CD14-positive monocyte (primary cell): ENCODE measurements around the gene HSP90AA1. TPM values are rescaled to one million over a fixed set of nuclear protein-coding genes. Genes with fewer than 3 reads are reported as not detected.

ENCODE experiments used
- DNase-seq, 3 donors: peaks; one replicate each; pipeline ENCODE4 v3.0.0-alpha.2; 2011 to 2022
- H2AFZ ChIP-seq: 2 replicates; pipeline ENCODE4 v1.6.0; 2012; ENCODE audit warnings: mild to moderate bottlenecking, low read depth, low read length, inconsistent platforms; ENCODE audit not compliant: insufficient read depth, poor library complexity, severe bottlenecking
- H3K27ac ChIP-seq, 2 donors: 1 replicate in 1 of 2; 2 replicates in 1 of 2; pipeline ENCODE4 v1.5.1; 2012 to 2013; ENCODE audit warnings: low read length in 2 of 2, control low read depth in 1 of 2, inconsistent platforms in 1 of 2, low read depth in 1 of 2, mild to moderate bottlenecking in 1 of 2
- H3K27me3 ChIP-seq, 2 donors: one replicate each; pipeline versions ENCODE4 v1.6.0 to v1.6.1; 2011 to 2013; ENCODE audit warnings: low read length in 2 of 2; ENCODE audit not compliant: control insufficient read depth in 2 of 2, insufficient read depth in 2 of 2
- H3K36me3 ChIP-seq, 2 donors: replicated peaks in 1 of 2; 1 replicate in 1 of 2; 2 replicates in 1 of 2; pipeline versions ENCODE4 v1.5.1 to v1.6.1; 2012 to 2013; ENCODE audit warnings: low read length in 2 of 2, control low read depth in 1 of 2, inconsistent platforms in 1 of 2, mild to moderate bottlenecking in 1 of 2; ENCODE audit not compliant: insufficient read depth in 2 of 2, control insufficient read depth in 1 of 2
- H3K4me1 ChIP-seq, 2 donors: 1 replicate in 1 of 2; 2 replicates in 1 of 2; pipeline versions ENCODE4 v1.5.1 to v1.6.1; 2012 to 2013; ENCODE audit warnings: low read length in 2 of 2, control low read depth in 1 of 2, inconsistent platforms in 1 of 2, mild to moderate bottlenecking in 1 of 2, moderate library complexity in 1 of 2; ENCODE audit not compliant: insufficient read depth in 2 of 2, control insufficient read depth in 1 of 2
- H3K4me2 ChIP-seq: replicated peaks from 2 replicates; pipeline ENCODE3; 2012; ENCODE audit warnings: low read length, moderate library complexity, mild to moderate bottlenecking; ENCODE audit not compliant: poor library complexity, severe bottlenecking; ENCODE audit errors: extremely low read depth
- H3K4me3 ChIP-seq, 3 experiments: fragments of 200-600 bp in 1 of 3; sonication (generic) in 1 of 3; replicated peaks in 1 of 3; 1 replicate in 2 of 3; 2 replicates in 1 of 3; pipeline ENCODE4 v1.5.1; 2011 to 2013; ENCODE audit warnings: low read length in 3 of 3, mild to moderate bottlenecking in 3 of 3, control low read depth in 2 of 3, low read depth in 2 of 3, inconsistent platforms in 1 of 3, moderate library complexity in 1 of 3
- H3K79me2 ChIP-seq: 2 replicates; pipeline ENCODE4 v1.6.0; 2012; ENCODE audit warnings: mild to moderate bottlenecking, control low read depth, inconsistent platforms, low read length, moderate library complexity; ENCODE audit not compliant: insufficient read depth
- H3K9ac ChIP-seq: 2 replicates; pipeline ENCODE4 v1.6.0; 2017; ENCODE audit warnings: low read length, mild to moderate bottlenecking; ENCODE audit not compliant: insufficient read depth, poor library complexity, severe bottlenecking
- H3K9me3 ChIP-seq, 2 donors: replicated peaks in 1 of 2; 1 replicate in 1 of 2; 2 replicates in 1 of 2; pipeline versions ENCODE4 v1.5.1 to v1.6.1; 2012 to 2013; ENCODE audit warnings: low read length in 2 of 2, control low read depth in 1 of 2; ENCODE audit not compliant: control insufficient read depth in 1 of 2, insufficient read depth in 1 of 2
- H4K20me1 ChIP-seq: 2 replicates; pipeline ENCODE4 v1.6.0; 2012; ENCODE audit warnings: mild to moderate bottlenecking, low read length, control low read depth, moderate library complexity; ENCODE audit not compliant: insufficient read depth
- H3K27ac Mint-ChIP-seq, 7 donors: one replicate each; pipeline ENCODE4 v1.8.0; 2020; ENCODE audit warnings: mild to moderate bottlenecking in 7 of 7, mixed read lengths in 7 of 7, moderate library complexity in 6 of 7, inconsistent platforms in 2 of 7
- H3K27me3 Mint-ChIP-seq, 3 donors: one replicate each; pipeline ENCODE4 v1.8.0; 2021 to 2022; ENCODE audit warnings: low read depth in 3 of 3, mild to moderate bottlenecking in 3 of 3, mixed read lengths in 3 of 3, moderate library complexity in 3 of 3, inconsistent platforms in 1 of 3
- H3K36me3 Mint-ChIP-seq, 2 donors: one replicate each; pipeline ENCODE4 v1.8.0; 2020; ENCODE audit warnings: mixed read lengths in 2 of 2, inconsistent platforms in 1 of 2, mild to moderate bottlenecking in 1 of 2
- H3K4me1 Mint-ChIP-seq: one replicate; pipeline ENCODE4 v1.8.0; 2020; ENCODE audit warnings: mild to moderate bottlenecking, mixed read lengths
- H3K4me3 Mint-ChIP-seq, 2 donors: one replicate each; pipeline ENCODE4 v1.8.0; 2020; ENCODE audit warnings: mild to moderate bottlenecking in 2 of 2, mixed read lengths in 2 of 2, moderate library complexity in 1 of 2
- H3K9me3 Mint-ChIP-seq, 7 donors: one replicate each; pipeline ENCODE4 v1.8.0; 2020 to 2022; ENCODE audit warnings: mixed read lengths in 7 of 7, mild to moderate bottlenecking in 6 of 7, moderate library complexity in 6 of 7, inconsistent platforms in 2 of 7
- WGBS: methylation state at CpG from one replicate; pipeline ENCODE4 v1.1.5; 2013; ENCODE audit warnings: missing lambda C conversion rate; ENCODE audit not compliant: insufficient coverage; 5-methylcytosine and 5-hydroxymethylcytosine counted together
- intact Hi-C, 2 donors: fragments of 100-400 bp; cut with micrococcal nuclease; formaldehyde crosslinking; loops; one replicate each; pipeline versions ENCODE4 v1.15.0 to v1.15.1; 2023
- polyA plus RNA-seq, 3 donors: library from polyadenylated mRNA; depleted of rRNA in 1 of 3; unstranded in 2 of 3; stranded (reverse) in 1 of 3; fragments of 300-500 nt in 2 of 3; fragments of >200 nt in 1 of 3; fragmentation: Illumina TruSeq in 2 of 3; gene quantifications; 1 replicate in 2 of 3; 2 replicates in 1 of 3; pipeline ENCODE4 v1.2.3, GENCODE V29; 2012 to 2021
- TF ChIP-seq, protein P1 (sequence below): fragments of 200-600 bp; IDR thresholded peaks from one replicate; pipeline ENCODE4 v1.8.0; 2022; ENCODE audit warnings: antibody characterized with exemption, mild to moderate bottlenecking

The HSP90AA1 gene
- polyA plus RNA-seq, 3 donors, result 149 to 211 (median 180) TPM

DNA sequence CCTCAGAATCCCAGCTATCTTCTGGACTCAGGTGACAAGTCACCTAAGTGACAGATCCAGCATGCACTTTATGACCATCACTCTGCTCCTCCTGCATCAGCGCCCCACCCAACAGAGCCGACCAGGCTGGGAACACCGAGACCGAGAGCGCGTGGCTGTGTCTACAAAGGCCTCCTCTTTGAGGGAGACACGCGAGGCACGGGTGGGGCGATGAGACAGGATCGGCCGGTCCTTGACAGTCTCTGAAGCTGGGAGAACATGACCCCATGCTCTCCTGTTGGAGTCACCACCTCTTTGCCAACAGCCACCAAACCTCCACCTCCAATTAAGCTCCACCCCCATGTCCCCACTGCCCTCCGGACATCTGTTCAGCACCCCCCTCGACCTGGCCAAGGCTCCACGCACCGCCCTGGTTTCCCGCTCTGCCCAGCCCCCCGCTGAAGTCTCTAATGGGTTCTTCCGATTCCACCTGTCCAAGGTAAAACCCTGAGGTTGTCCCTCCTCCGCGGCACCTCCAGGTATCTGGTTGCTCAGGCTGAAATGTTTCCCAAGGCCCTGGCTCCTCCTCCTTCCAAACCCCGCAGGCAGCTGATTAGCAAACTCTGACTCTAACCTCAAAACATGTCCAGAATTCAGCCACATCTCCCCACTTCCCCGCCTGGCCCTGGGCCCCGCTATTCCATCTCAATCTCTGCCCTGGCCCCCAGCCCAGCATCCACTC lies 31.5 kb downstream of the HSP90AA1 start:
- Mint-ChIP-seq H3K27me3 (peaks cover 0 to 3% (median 0%) of the 10 kb centered on the region in 3 donors), H3K27ac (peak overlapping the region in 3 of 7 donors; percentile 1 to 84 (median 69)), H3K9me3 (no peaks in the 10 kb centered on the region), H3K36me3 (peaks cover 18 to 45% of the 10 kb centered on the region in 2 donors), H3K4me1 (no peaks in the 10 kb centered on the region), H3K4me3 (no peak overlapping the region)
- Histone ChIP-seq H3K9me3 (no peaks in the 10 kb centered on the region), H3K4me2 (no peak overlapping the region), H3K4me1 (no peaks in the 10 kb centered on the region), H3K36me3 (peaks cover 18 to 32% of the 10 kb centered on the region in 2 donors), H3K4me3 (no peak overlapping the region), H3K27ac (no peak overlapping the region), H3K9ac (no peak overlapping the region), H3K27me3 (no peaks in the 10 kb centered on the region), H2AFZ (no peak overlapping the region), H4K20me1 (peaks cover 4% of the 10 kb centered on the region), H3K79me2 (no peaks in the 10 kb centered on the region)
- intact Hi-C loops, result no loop called here
- no peak for DNase-seq
- 90% methylated on average over 22 of the region's 24 CpGs for WGBS
- TF ChIP-seq, protein P1, sequence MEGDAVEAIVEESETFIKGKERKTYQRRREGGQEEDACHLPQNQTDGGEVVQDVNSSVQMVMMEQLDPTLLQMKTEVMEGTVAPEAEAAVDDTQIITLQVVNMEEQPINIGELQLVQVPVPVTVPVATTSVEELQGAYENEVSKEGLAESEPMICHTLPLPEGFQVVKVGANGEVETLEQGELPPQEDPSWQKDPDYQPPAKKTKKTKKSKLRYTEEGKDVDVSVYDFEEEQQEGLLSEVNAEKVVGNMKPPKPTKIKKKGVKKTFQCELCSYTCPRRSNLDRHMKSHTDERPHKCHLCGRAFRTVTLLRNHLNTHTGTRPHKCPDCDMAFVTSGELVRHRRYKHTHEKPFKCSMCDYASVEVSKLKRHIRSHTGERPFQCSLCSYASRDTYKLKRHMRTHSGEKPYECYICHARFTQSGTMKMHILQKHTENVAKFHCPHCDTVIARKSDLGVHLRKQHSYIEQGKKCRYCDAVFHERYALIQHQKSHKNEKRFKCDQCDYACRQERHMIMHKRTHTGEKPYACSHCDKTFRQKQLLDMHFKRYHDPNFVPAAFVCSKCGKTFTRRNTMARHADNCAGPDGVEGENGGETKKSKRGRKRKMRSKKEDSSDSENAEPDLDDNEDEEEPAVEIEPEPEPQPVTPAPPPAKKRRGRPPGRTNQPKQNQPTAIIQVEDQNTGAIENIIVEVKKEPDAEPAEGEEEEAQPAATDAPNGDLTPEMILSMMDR, result no peak

GRCh38 chr14:102052522-102052921 lies 34.3 kb downstream of the HSP90AA1 start:
- no peak for DNase-seq
- no peak overlapping the region for H3K4me3 Mint-ChIP-seq
- peaks cover 0 to 3% (median 0%) of the 10 kb centered on the region in 3 donors for H3K27me3 Mint-ChIP-seq
- Histone ChIP-seq H2AFZ (no peak overlapping the region), H3K4me3 (no peak overlapping the region), H3K36me3 (peaks cover 47 to 60% of the 10 kb centered on the region in 2 donors), H4K20me1 (peaks cover 4% of the 10 kb centered on the region), H3K4me2 (no peak overlapping the region), H3K79me2 (no peaks in the 10 kb centered on the region), H3K27ac (peak overlapping the region in 1 of 2 donors; percentile 31), H3K9ac (no peak overlapping the region), H3K9me3 (no peaks in the 10 kb centered on the region), H3K27me3 (no peaks in the 10 kb centered on the region), H3K4me1 (no peaks in the 10 kb centered on the region)
- 100% methylated on average over 1 of the region's 10 CpGs for WGBS
- no peaks in the 10 kb centered on the region for H3K4me1 Mint-ChIP-seq
- peak overlapping the region in 3 of 7 donors; percentile 35 to 50 (median 38) for H3K27ac Mint-ChIP-seq
- peaks cover 46 to 74% of the 10 kb centered on the region in 2 donors for H3K36me3 Mint-ChIP-seq
- TF ChIP-seq, protein P1, result no peak
- H3K9me3 Mint-ChIP-seq, result no peaks in the 10 kb centered on the region
- intact Hi-C loops, result no loop called here
